ENCODE measurements around the gene DCTN2.
"Not testable (repeated sequence)": the region's sequence is repeated elsewhere in the genome, so short reads cannot be mapped to it uniquely, and the experiment has no call there.

DCTN2 gene

DNA sequence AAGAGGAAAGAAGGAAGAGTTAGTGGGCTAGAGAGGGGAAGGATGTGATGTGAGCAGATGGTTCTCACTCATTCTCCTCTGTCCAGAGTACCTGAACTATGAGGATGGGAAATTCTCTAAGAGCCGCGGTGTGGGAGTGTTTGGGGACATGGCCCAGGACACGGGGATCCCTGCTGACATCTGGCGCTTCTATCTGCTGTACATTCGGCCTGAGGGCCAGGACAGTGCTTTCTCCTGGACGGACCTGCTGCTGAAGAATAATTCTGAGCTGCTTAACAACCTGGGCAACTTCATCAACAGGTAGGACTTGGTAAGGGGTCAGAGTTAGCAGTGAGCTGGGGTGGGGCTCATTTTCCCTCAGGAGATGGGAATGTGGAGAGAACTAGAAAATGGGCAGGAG, 34.3 kb downstream of the DCTN2 start:
- in situ Hi-C loops (cut with HindIII; ENCODE audit: low pct_unique_long_range_greater_than_20kb, low sequenced_read_pairs): no loop called here
- TF ChIP-seq JUND (IDR thresholded peaks at IDR 0.05; ENCODE audit: low read depth): no peak
- no peak for DNase-seq (ENCODE audit: low read depth in 1 of 2, low spot score in 1 of 2)

DNA sequence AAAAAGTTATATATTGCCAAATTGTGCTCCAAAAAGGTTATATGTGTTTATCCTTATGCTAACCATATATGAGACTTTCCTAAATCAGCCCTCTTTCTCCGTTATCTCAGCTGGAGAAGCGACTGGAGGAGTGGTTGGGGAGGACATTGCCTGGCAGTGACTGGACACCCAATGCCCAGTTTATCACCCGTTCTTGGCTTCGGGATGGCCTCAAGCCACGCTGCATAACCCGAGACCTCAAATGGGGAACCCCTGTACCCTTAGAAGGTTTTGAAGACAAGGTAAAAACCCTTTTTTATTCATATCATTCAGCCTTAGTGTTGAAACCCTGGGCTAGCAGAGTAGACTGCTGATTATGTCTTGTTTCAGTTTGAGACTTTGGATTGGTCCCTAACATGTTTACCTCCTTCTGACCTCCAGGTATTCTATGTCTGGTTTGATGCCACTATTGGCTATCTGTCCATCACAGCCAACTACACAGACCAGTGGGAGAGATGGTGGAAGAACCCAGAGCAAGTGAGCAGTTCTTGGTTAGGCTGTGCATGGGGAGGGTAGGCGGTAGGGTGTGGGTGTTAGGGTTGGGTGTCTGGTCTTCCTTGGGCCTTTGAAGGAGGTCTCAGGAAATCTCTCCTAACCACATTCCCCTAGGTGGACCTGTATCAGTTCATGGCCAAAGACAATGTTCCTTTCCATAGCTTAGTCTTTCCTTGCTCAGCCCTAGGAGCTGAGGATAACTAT, 35.2 kb downstream of the DCTN2 start:
- in situ Hi-C loops (cut with HindIII; ENCODE audit: low pct_unique_long_range_greater_than_20kb, low sequenced_read_pairs): no loop called here
- DNase-seq (ENCODE audit: low read depth in 1 of 2, low spot score in 1 of 2): no peak
- no peak for TF ChIP-seq JUND (IDR thresholded peaks at IDR 0.05; ENCODE audit: low read depth)

DNA sequence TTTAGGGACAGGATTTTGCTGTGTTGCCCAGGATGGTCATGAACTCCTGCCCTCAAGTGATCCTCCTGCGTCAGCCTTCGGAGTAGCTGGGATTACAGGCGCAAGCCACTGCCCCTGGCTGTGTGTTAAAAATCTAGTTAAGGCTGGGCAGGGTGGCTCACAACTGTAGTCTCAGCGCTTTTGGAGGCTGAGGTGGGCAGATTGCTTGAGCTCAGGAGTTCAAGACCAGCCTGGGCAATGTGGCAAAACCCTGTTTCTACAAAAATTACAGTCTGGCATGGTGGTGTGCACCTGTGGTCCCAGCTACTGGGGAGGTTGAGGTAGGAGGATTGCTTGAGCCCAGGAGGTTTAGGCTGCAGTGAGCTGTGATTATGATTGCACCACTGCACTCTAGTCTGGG, 35.8 kb downstream of the DCTN2 start:
- in situ Hi-C loops (cut with HindIII; ENCODE audit: low pct_unique_long_range_greater_than_20kb, low sequenced_read_pairs): no loop called here
- DNase-seq (ENCODE audit: low read depth in 1 of 2, low spot score in 1 of 2): no peak

DNA sequence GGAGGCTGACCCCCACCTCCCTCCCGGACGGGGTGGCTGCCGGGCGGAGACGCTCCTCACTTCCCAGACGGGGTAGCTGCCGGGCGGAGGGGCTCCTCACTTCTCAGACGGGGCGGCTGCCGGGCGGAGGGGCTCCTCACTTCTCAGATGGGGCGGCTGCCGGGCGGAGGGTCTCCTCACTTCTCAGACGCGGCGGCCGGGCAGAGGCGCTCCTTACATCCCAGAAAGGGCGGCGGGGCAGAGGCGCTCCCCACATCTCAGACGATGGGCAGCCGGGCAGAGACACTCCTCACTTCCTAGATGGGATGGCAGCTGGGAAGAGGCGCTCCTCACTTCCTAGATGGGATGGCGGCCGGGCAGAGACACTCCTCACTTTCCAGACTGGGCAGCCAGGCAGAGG, 39.2 kb downstream of the DCTN2 start:
- DNase-seq (ENCODE audit: low read depth in 1 of 2, low spot score in 1 of 2); in situ Hi-C loops (cut with HindIII; ENCODE audit: low pct_unique_long_range_greater_than_20kb, low sequenced_read_pairs): not testable (repeated sequence)

More for the DNA sequence above, 35.8 kb downstream of the DCTN2 start:
- TF ChIP-seq JUND (IDR thresholded peaks at IDR 0.05; ENCODE audit: low read depth): no peak

- DNase-seq (ENCODE audit: low read depth in 1 of 2, low spot score in 1 of 2); in situ Hi-C loops (cut with HindIII; ENCODE audit: low pct_unique_long_range_greater_than_20kb, low sequenced_read_pairs): not testable (repeated sequence)
These were observed 40.5 kb downstream of the DCTN2 start for GRCh38 chr12:57506541-57506940.

- in situ Hi-C loops (cut with HindIII; ENCODE audit: low pct_unique_long_range_greater_than_20kb, low sequenced_read_pairs); DNase-seq (ENCODE audit: low read depth in 1 of 2, low spot score in 1 of 2): not testable (repeated sequence)
These were observed 44.6 kb downstream of the DCTN2 start for GRCh38 chr12:57502311-57502969.

DNA sequence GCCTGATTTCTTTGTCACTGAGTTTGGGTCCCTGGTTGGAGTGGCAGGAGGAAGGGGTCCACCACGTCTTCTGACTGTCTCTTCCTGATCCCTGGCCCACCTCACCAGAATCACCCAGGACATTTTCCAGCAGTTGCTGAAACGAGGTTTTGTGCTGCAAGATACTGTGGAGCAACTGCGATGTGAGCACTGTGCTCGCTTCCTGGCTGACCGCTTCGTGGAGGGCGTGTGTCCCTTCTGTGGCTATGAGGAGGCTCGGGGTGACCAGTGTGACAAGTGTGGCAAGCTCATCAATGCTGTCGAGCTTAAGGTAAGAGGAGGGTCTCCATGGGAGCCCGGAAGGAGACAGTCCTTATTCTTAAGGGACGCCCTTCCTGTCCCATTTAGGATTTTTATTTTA, 46.8 kb downstream of the DCTN2 start:
- in situ Hi-C loops (cut with HindIII; ENCODE audit: low pct_unique_long_range_greater_than_20kb, low sequenced_read_pairs): no loop called here
- no peak for DNase-seq (ENCODE audit: low read depth in 1 of 2, low spot score in 1 of 2)
- no peak for TF ChIP-seq JUND (IDR thresholded peaks at IDR 0.05; ENCODE audit: low read depth)

DNA sequence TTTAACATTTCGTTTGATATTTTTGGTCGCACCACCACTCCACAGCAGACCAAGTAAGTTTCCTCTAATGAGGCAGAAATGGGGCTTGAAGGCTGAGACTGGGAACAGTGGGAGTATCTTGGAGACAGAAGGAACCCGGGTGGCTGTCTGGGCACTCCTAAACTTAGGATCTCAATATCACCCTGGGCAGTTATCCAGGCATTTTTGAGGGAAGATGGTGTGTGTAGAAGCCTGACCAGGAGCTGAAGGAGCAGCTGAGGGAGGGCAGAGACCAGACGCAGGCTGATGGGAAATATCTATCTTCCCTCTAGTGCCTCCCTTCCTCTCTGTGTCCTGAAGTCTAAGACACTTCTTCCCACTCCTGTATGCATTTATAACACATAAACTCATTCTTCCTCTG, 48.4 kb downstream of the DCTN2 start:
- TF ChIP-seq JUND (IDR thresholded peaks at IDR 0.05; ENCODE audit: low read depth): no peak
- DNase-seq (ENCODE audit: low read depth in 1 of 2, low spot score in 1 of 2): no peak
- in situ Hi-C loops (cut with HindIII; ENCODE audit: low pct_unique_long_range_greater_than_20kb, low sequenced_read_pairs): no loop called here

- TF ChIP-seq JUND (IDR thresholded peaks at IDR 0.05; ENCODE audit: low read depth): no peak
- in situ Hi-C loops (cut with HindIII; ENCODE audit: low pct_unique_long_range_greater_than_20kb, low sequenced_read_pairs): no loop called here
- no peak for DNase-seq (ENCODE audit: low read depth in 1 of 2, low spot score in 1 of 2)
These were observed 48.9 kb downstream of the DCTN2 start for GRCh38 chr12:57498132-57498502.

GRCh38 chr12:57497223-57498131, 49.5 kb downstream of the DCTN2 start:
- DNase-seq (ENCODE audit: low read depth in 1 of 2, low spot score in 1 of 2): no peak
- TF ChIP-seq JUND (IDR thresholded peaks at IDR 0.05; ENCODE audit: low read depth): no peak
- in situ Hi-C loops (cut with HindIII; ENCODE audit: low pct_unique_long_range_greater_than_20kb, low sequenced_read_pairs): no loop called here

- no peak for DNase-seq (ENCODE audit: low read depth in 1 of 2, low spot score in 1 of 2)
- no peak for TF ChIP-seq JUND (IDR thresholded peaks at IDR 0.05; ENCODE audit: low read depth)
- in situ Hi-C loops (cut with HindIII; ENCODE audit: low pct_unique_long_range_greater_than_20kb, low sequenced_read_pairs): no loop called here
These were observed 50.2 kb downstream of the DCTN2 start for GRCh38 chr12:57496822-57497221.

GRCh38 chr12:57495051-57495701, 51.8 kb downstream of the DCTN2 start:
- in situ Hi-C loops (cut with HindIII; ENCODE audit: low pct_unique_long_range_greater_than_20kb, low sequenced_read_pairs); DNase-seq (ENCODE audit: low read depth in 1 of 2, low spot score in 1 of 2): not testable (repeated sequence)
